OCI-M2 (cell line): Measurements from ENCODE around the gene LRMDA.

Source experiments
- DNase-seq: peaks from one replicate; lab custom pipeline; 2025; ENCODE audit not compliant: unreplicated experiment; lab: John Stamatoyannopoulos, UW

Gene LRMDA

GRCh38 chr10:76002262-76002854 is 570.9 kb downstream of the LRMDA start:
- DNase-seq: no peak

- no peak for DNase-seq
Observed at GRCh38 chr10:76007667-76008181, 576.3 kb downstream of the LRMDA start.

- no peak for DNase-seq
Observed at GRCh38 chr10:76009531-76009930, 578.1 kb downstream of the LRMDA start.

GRCh38 chr10:76010703-76011102 is 579.3 kb downstream of the LRMDA start:
- no peak for DNase-seq

- no peak for DNase-seq
Observed at GRCh38 chr10:76012716-76013327, 581.4 kb downstream of the LRMDA start.

GRCh38 chr10:76015245-76015644 is 583.8 kb downstream of the LRMDA start:
- DNase-seq: no peak

- no peak for DNase-seq
Observed at GRCh38 chr10:76017026-76017732, 585.8 kb downstream of the LRMDA start.

GRCh38 chr10:76017733-76018433 is 586.5 kb downstream of the LRMDA start:
- no peak for DNase-seq

- no peak for DNase-seq
Observed at GRCh38 chr10:76020630-76021029, 589.2 kb downstream of the LRMDA start.

- DNase-seq: no peak
Observed at GRCh38 chr10:76021398-76021797, 590.0 kb downstream of the LRMDA start.

- DNase-seq: no peak
Observed at GRCh38 chr10:76022366-76022765, 590.9 kb downstream of the LRMDA start.

- no peak for DNase-seq
Observed at GRCh38 chr10:76023007-76023406, 591.6 kb downstream of the LRMDA start.

GRCh38 chr10:76024460-76025123 is 593.2 kb downstream of the LRMDA start:
- DNase-seq: no peak

GRCh38 chr10:76025124-76025477 is 593.7 kb downstream of the LRMDA start:
- DNase-seq: no peak

- no peak for DNase-seq
Observed at GRCh38 chr10:76026176-76026771, 594.9 kb downstream of the LRMDA start.

- DNase-seq: no peak
Observed at GRCh38 chr10:76026905-76027304, 595.5 kb downstream of the LRMDA start.

- no peak for DNase-seq
Observed at GRCh38 chr10:76029782-76030181, 598.4 kb downstream of the LRMDA start.

GRCh38 chr10:76031099-76031498 is 599.7 kb downstream of the LRMDA start:
- no peak for DNase-seq

GRCh38 chr10:76031769-76032699 is 600.6 kb downstream of the LRMDA start:
- no peak for DNase-seq

GRCh38 chr10:76032700-76033039 is 601.2 kb downstream of the LRMDA start:
- DNase-seq: no peak
